Measurements from ENCODE around the gene SSTR1.

GRCh38 chr14:38255408-38255672 lies 47.6 kb downstream of the SSTR1 start:
- TF ChIP-seq EZH2phosphoT487 (IDR thresholded peaks at IDR 0.05; ENCODE audit: borderline replicate concordance, low read length) (no peak), CTCF (conservative IDR thresholded peaks at IDR 0.05; ENCODE audit: low read depth, low read length) (no peak), EZH2 (IDR thresholded peaks at IDR 0.05; ENCODE audit: low read length, unreplicated experiment) (no peak)

All from PC-3 (cell line).